ENCODE results near the gene SELENOV. TPM values are rescaled to one million over a fixed set of nuclear protein-coding genes. Genes with fewer than 3 reads are reported as not detected.

The SELENOV gene
- total and polyA plus RNA-seq, 9 of the 15 experiments (the other 6 are each of a cell fraction or from before 2014, with no cell fraction given) = 0.04 to 0.09 (median 0.06) TPM; not detected in 4

DNA sequence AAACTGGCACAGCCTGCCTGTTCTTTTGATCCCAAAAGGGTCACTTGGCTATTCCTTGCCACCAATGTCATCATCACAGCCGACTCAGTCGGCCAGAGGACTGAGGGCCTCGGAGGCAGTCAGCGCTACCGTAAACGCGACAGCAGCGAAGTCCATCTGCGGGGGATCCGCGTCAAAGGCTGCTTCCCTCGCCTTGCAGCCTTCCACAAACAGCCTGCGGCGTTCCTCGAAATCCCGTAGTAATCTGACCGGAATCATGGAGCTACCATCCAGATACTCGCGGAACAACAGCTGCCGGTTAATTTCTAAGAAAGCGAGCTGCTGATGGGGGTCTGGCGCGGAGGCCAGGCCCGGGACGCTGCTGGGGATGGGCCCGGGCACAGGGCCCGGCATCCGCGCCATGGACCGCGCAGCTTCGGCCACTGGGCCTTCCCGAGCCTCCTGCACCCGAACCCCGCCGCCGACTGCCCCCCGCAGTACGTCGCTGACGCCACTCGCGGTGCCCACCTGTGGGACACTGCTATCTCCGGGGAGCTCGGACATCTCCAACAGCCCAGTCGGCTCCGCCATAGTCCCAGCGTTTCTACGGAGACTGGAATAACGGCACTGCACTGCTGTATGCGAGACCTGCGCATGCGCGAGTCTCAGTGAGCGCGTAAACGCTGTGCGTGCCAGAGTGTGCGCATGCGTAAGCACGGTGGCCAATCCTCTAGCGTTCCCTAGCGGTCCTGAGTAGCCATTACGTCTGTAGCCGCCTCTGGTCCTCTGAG lies 17.5 kb downstream of the SELENOV start, which contains the start of gene EID2B (continued):
- TF ChIP-seq POLR3G (IDR thresholded peaks at IDR 0.05; ENCODE audit: extremely low read depth, insufficient read length, insufficient replicate concordance) = no peak
- no peak for TF ChIP-seq ATF1 (CRISPR knock-in tag; IDR thresholded peaks at IDR 0.05)
- TF ChIP-seq ATF1 (tag; IDR thresholded peaks at IDR 0.05) = peak; percentile 63; the same call in 1 of the 2 replicates
- TF ChIP-seq, protein P1, sequence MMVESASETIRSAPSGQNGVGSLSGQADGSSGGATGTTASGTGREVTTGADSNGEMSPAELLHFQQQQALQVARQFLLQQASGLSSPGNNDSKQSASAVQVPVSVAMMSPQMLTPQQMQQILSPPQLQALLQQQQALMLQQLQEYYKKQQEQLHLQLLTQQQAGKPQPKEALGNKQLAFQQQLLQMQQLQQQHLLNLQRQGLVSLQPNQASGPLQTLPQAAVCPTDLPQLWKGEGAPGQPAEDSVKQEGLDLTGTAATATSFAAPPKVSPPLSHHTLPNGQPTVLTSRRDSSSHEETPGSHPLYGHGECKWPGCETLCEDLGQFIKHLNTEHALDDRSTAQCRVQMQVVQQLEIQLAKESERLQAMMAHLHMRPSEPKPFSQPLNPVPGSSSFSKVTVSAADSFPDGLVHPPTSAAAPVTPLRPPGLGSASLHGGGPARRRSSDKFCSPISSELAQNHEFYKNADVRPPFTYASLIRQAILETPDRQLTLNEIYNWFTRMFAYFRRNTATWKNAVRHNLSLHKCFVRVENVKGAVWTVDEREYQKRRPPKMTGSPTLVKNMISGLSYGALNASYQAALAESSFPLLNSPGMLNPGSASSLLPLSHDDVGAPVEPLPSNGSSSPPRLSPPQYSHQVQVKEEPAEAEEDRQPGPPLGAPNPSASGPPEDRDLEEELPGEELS (CRISPR knock-in tag; IDR thresholded peaks at IDR 0.05; ENCODE audit: borderline replicate concordance) = no peak
- no peak for TF ChIP-seq ARHGAP35 (IDR thresholded peaks at IDR 0.05; ENCODE audit: partially characterized antibody)
- no peak for TF ChIP-seq CHCHD3 (CRISPR knock-in tag; IDR thresholded peaks at IDR 0.05)
- TF ChIP-seq, protein P2, sequence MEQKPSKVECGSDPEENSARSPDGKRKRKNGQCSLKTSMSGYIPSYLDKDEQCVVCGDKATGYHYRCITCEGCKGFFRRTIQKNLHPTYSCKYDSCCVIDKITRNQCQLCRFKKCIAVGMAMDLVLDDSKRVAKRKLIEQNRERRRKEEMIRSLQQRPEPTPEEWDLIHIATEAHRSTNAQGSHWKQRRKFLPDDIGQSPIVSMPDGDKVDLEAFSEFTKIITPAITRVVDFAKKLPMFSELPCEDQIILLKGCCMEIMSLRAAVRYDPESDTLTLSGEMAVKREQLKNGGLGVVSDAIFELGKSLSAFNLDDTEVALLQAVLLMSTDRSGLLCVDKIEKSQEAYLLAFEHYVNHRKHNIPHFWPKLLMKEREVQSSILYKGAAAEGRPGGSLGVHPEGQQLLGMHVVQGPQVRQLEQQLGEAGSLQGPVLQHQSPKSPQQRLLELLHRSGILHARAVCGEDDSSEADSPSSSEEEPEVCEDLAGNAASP (IDR thresholded peaks at IDR 0.05) = no peak
- peak; percentile 100 for TF ChIP-seq NRF1 (conservative IDR thresholded peaks at IDR 0.05 in 1 of 2, IDR thresholded peaks at IDR 0.05 in 1 of 2)
- TF ChIP-seq ZNF263 (CRISPR knock-in tag; IDR thresholded peaks at IDR 0.05; ENCODE audit: borderline replicate concordance) = 0 out of 2 replicates have a peak, but pooled peaks have one; percentile 21
- TF ChIP-seq SETDB1 (IDR thresholded peaks at IDR 0.05; ENCODE audit: low read length) = peak; percentile 28
- TF ChIP-seq SMAD3 (CRISPR knock-in tag; conservative IDR thresholded peaks at IDR 0.05) = no peak
- TF ChIP-seq SMAD1 (IDR thresholded peaks at IDR 0.05; ENCODE audit: low read depth, low read length, partially characterized antibody) = no peak
- no peak for TF ChIP-seq RUNX1 (IDR thresholded peaks at IDR 0.05; ENCODE audit: low read depth)
- TF ChIP-seq TEAD1 (CRISPR knock-in tag; IDR thresholded peaks at IDR 0.05) = peak in 1 of 2 experiments; percentile 85; a peak in 2 of 4 replicates
- TF ChIP-seq NFIX (CRISPR knock-in tag; IDR thresholded peaks at IDR 0.05; ENCODE audit: low read depth) = no peak
- no peak for TF ChIP-seq ZNF197 (CRISPR knock-in tag; IDR thresholded peaks at IDR 0.05; ENCODE audit: low read depth)
- TF ChIP-seq ZZZ3 (IDR thresholded peaks at IDR 0.05) = no peak
- TF ChIP-seq CHD1 (IDR thresholded peaks at IDR 0.05; ENCODE audit: low read length) = peak; percentile 80
- no peak for TF ChIP-seq ZNF507 (tag; conservative IDR thresholded peaks at IDR 0.05)
- TF ChIP-seq, protein P3, sequence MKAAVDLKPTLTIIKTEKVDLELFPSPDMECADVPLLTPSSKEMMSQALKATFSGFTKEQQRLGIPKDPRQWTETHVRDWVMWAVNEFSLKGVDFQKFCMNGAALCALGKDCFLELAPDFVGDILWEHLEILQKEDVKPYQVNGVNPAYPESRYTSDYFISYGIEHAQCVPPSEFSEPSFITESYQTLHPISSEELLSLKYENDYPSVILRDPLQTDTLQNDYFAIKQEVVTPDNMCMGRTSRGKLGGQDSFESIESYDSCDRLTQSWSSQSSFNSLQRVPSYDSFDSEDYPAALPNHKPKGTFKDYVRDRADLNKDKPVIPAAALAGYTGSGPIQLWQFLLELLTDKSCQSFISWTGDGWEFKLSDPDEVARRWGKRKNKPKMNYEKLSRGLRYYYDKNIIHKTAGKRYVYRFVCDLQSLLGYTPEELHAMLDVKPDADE (conservative IDR thresholded peaks at IDR 0.05; ENCODE audit: control insufficient read depth, low read depth, low read length) = 0 out of 2 replicates have a peak, but pooled peaks have one; percentile 32
- TF ChIP-seq MAZ (CRISPR knock-in tag; conservative IDR thresholded peaks at IDR 0.05 in 1 of 2, IDR thresholded peaks at IDR 0.05 in 1 of 2) = peak; percentile 61 to 62; a peak in 3 of 4 replicates
- TF ChIP-seq LCOR (CRISPR knock-in tag; IDR thresholded peaks at IDR 0.05) = 0 out of 2 replicates have a peak, but pooled peaks have one; percentile 13
- TF ChIP-seq MTA1 (IDR thresholded peaks at IDR 0.05; ENCODE audit: borderline replicate concordance) = no peak
- no peak for TF ChIP-seq SLC30A9 (CRISPR knock-in tag; IDR thresholded peaks at IDR 0.05)
- TF ChIP-seq HSF4 (CRISPR knock-in tag; IDR thresholded peaks at IDR 0.05; ENCODE audit: borderline replicate concordance) = no peak

Measured in K562 (cell line).